AG09319 (cell line): ENCODE measurements around the gene FOSL1.

Experiments used
- DNase-seq: peaks from one replicate; pipeline ENCODE4 v3.0.0-alpha.2; 2010; ENCODE audit warnings: low read depth; ENCODE audit errors: extremely low read depth
- TF ChIP-seq, protein P1 (sequence below): IDR thresholded peaks from 2 replicates; pipeline ENCODE4 v1.5.1; 2011; ENCODE audit warnings: low read depth, mild to moderate bottlenecking, inconsistent platforms, low read length, moderate library complexity

Gene FOSL1

DNA sequence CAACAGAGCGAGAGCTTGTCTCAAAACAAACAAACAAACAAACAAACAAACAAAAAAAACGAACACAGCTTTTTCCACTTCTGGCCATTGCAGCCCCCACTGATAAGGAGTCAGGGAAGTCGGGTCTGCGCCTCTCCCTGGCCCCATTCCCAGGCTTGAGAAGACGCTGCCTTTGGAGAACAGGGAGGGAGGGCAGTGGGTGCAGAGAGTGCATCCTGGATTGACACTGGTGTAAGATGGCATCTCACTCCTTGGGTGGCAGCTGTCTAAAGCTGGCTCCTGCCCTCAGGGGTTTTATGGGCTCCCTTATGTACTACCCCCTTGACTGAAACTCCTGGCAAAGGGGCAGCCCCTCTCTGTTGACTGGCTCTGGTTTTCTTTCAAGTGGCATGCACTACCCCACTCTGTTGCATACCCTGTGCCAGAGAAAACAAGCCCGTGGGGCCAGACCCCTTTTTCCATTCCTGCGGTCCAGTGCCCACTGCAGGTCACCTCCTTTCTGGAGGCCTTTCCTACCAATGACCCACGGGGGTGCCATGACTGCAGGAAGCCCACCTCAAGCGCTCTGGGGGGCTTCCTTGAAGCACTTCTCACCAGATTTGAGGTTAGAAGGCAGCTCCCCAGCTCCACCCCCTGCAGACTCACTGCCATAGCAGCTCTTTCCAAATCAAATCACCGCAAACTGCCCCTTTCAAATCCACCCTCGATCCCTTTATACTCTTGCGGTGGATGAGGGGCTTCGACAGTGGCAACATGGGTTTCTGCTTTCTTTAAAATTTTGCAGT is 31.8 kb upstream of the FOSL1 start:
- no peak for DNase-seq
- TF ChIP-seq, protein P1, sequence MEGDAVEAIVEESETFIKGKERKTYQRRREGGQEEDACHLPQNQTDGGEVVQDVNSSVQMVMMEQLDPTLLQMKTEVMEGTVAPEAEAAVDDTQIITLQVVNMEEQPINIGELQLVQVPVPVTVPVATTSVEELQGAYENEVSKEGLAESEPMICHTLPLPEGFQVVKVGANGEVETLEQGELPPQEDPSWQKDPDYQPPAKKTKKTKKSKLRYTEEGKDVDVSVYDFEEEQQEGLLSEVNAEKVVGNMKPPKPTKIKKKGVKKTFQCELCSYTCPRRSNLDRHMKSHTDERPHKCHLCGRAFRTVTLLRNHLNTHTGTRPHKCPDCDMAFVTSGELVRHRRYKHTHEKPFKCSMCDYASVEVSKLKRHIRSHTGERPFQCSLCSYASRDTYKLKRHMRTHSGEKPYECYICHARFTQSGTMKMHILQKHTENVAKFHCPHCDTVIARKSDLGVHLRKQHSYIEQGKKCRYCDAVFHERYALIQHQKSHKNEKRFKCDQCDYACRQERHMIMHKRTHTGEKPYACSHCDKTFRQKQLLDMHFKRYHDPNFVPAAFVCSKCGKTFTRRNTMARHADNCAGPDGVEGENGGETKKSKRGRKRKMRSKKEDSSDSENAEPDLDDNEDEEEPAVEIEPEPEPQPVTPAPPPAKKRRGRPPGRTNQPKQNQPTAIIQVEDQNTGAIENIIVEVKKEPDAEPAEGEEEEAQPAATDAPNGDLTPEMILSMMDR: no peak

DNA sequence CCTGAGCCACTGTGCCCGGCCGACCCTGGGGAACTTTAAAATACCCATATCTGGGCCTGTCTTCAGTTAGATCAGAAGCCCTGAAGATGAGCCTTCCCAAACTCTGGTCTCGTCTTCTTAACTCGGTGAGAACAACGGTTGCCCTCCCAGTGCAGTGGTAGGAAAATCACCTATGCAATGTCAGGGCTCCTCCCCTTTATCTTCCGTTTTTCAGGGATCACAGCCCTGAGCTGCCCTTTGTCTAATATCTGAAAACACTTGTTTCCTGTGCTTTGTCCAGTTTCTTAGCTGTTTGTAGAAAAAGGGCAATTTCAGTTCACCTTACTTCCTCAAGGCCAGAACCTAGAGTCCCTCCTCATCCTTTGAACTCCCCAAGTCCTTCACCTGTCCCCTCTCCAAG is 28.5 kb upstream of the FOSL1 start:
- TF ChIP-seq, protein P1: no peak
- DNase-seq: no peak

DNA sequence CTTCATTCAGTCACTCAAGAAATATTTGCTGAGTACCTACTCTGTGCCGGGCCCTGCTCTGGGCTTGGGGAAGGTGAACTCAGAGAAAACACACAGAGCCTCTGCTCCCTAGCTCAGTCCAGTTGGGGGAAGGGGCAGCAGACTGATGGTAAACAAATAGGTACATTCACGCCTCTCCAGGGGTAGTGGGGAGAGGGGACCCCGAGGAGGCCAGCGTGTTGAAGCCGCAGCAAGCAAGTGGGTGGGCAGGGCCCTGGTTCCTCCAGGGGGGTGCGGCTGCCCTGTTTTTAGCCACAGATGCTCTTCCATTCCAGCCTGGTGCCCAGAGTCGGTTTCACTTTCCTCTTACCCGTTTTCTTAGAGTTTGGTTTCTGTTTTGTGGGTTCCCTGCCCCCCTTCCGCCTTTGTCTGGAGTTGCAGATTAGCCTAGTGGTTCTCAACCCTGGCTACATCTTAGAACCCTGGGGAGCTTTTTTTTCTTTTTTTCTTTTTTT is 27.8 kb upstream of the FOSL1 start:
- DNase-seq: no peak
- TF ChIP-seq, protein P1: no peak

DNA sequence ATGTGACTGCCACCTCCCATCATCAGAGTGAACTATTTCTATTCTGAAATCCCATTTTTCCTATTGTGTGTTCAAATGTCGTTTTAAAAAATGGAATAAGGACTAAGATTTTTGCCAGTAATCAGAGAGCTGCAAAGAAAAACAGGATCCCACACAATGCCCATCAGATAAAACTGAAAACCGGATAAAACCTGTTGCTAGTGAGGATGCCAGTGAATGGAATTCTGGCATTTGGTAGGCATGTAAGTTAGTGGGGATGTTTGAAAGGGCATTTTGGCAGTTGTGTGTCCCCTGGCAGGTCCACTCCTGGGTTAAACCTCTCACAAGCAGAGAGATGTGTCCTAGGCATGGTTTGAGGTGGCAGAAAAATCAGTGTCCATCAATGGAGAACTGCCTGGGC is 25.2 kb upstream of the FOSL1 start:
- no peak for DNase-seq
- TF ChIP-seq, protein P1: no peak

DNA sequence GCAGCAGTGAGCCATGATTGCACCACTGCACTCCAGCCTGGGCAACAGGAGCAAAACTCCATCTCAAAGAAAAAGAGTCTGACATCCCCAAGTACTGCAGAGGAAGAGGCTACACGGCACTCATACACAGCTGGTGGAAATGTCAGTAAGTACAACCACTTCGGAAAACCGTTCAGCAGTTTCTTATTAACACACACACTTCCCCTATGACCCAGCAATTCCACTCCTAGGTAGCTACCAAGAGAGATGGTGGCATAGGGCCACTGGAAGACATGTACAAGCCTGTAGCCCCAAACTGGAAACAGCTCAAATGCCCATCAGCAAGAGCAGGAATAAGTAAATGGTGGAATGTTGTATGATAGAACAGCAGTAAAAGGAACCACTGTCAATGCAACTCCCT is 22.4 kb upstream of the FOSL1 start:
- DNase-seq: no peak
- TF ChIP-seq, protein P1: no peak

DNA sequence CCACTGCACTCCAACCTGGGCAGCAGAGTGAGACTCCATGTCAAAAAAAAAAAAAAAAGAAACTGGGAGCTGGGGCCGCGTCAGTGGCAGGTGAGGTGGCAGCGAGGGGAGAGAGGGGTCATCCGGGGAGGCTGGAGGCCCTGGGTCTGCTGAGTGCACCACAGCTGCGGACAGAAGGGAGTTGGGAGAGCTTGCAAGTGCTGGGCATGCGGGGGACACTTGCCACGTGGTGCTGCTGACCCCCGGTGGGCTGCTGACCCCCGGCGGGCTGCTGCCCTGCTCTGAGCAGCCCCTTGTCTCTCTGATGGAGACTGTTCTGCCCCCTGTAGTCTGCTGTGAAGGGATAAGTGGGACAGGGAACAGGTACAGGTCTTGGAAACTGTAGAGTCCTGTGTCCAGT is 21.7 kb upstream of the FOSL1 start:
- TF ChIP-seq, protein P1: no peak
- no peak for DNase-seq

DNA sequence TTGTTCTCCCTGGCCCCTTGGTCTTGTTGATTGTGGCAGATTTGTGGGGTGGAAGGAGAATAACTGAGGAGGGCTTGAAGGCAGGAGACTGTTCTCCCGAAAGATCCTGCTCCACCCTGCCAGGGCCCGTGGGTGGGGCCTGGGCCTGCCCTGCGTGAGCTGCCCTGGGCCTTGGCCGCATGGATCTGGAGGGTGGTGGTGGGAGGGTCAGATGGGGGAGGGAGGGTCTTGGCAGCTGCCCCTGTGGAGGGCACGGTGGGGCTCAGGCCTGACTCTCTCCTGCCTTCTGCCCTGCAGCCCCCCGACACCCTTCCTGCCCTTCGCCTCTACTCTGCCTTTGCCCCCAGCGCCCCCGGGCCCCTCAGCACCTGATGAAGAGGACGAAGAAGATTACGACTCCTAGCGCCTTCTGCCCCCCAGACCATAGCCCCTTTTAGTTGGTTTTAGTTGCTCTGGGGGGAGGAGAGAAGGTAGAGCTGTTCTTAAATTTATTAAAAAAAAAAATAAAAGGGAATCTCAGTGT is 20.9 kb upstream of the FOSL1 start:
- no peak for DNase-seq
- TF ChIP-seq, protein P1: no peak
